ENCODE measurements around the gene GRHPR. TPM values are rescaled to one million over a fixed set of nuclear protein-coding genes. Genes with fewer than 3 reads are reported as not detected.
A peak's percentile ranks its signal among the peaks of the same experiment; 100 is the strongest.
"Not testable (repeated sequence)": the region's sequence is repeated elsewhere in the genome, so short reads cannot be mapped to it uniquely, and the experiment has no call there.

GRHPR gene
- polyA plus RNA-seq, 1 of the 3 experiments (the other 2 are of a cell fraction) = 206 TPM

DNA sequence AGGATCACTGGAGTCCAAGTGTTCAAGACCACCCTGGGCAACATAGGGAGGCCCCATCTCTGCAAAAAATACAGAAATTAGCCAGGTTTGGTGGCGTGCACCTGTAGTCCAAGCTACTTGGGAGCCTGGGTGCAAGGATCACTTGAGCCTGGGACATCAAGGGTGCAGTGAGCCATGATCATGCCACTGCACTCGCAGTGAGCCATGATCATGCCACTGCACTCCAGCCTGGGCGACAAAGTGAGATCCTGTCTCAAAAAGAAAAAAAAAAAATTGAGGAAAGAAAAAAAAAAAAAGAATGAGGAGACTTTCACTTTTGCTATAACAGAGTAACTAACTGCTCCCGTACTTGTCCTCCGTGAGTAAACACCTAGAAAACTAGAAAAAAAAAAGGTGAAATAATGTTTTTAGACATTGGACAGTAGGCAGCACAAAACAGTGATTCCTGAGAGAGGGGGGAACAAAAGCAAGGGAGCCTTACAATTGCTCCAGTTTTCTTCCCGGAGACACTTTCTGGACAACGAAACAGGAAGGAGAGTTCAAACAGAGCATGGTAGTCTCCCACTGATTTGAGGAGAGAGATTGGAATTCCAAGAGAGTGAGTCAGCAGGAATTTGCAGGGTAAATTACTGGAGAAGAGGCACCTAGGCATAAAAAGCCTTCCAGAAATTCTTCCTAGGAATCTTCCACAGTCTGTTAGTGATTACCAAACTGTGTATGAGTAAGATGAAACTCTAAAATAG is 49.6 kb downstream of the GRHPR start (continued):
- TF ChIP-seq, protein P1, sequence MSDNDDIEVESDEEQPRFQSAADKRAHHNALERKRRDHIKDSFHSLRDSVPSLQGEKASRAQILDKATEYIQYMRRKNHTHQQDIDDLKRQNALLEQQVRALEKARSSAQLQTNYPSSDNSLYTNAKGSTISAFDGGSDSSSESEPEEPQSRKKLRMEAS (IDR thresholded peaks at IDR 0.05; ENCODE audit: low read depth) = no peak; the same call in 1 of the 2 replicates
- no peak for TF ChIP-seq NRF1 (IDR thresholded peaks at IDR 0.05; ENCODE audit: low read depth, low read length)
- TF ChIP-seq, protein P2, sequence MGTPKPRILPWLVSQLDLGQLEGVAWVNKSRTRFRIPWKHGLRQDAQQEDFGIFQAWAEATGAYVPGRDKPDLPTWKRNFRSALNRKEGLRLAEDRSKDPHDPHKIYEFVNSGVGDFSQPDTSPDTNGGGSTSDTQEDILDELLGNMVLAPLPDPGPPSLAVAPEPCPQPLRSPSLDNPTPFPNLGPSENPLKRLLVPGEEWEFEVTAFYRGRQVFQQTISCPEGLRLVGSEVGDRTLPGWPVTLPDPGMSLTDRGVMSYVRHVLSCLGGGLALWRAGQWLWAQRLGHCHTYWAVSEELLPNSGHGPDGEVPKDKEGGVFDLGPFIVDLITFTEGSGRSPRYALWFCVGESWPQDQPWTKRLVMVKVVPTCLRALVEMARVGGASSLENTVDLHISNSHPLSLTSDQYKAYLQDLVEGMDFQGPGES (IDR thresholded peaks at IDR 0.05; ENCODE audit: low read depth, low read length) = no peak
- TF ChIP-seq TEAD4 (IDR thresholded peaks at IDR 0.05; ENCODE audit: borderline replicate concordance, insufficient read depth) = peak; percentile 95
- TF ChIP-seq, protein P3, sequence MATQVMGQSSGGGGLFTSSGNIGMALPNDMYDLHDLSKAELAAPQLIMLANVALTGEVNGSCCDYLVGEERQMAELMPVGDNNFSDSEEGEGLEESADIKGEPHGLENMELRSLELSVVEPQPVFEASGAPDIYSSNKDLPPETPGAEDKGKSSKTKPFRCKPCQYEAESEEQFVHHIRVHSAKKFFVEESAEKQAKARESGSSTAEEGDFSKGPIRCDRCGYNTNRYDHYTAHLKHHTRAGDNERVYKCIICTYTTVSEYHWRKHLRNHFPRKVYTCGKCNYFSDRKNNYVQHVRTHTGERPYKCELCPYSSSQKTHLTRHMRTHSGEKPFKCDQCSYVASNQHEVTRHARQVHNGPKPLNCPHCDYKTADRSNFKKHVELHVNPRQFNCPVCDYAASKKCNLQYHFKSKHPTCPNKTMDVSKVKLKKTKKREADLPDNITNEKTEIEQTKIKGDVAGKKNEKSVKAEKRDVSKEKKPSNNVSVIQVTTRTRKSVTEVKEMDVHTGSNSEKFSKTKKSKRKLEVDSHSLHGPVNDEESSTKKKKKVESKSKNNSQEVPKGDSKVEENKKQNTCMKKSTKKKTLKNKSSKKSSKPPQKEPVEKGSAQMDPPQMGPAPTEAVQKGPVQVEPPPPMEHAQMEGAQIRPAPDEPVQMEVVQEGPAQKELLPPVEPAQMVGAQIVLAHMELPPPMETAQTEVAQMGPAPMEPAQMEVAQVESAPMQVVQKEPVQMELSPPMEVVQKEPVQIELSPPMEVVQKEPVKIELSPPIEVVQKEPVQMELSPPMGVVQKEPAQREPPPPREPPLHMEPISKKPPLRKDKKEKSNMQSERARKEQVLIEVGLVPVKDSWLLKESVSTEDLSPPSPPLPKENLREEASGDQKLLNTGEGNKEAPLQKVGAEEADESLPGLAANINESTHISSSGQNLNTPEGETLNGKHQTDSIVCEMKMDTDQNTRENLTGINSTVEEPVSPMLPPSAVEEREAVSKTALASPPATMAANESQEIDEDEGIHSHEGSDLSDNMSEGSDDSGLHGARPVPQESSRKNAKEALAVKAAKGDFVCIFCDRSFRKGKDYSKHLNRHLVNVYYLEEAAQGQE (IDR thresholded peaks at IDR 0.05; ENCODE audit: low read depth, low read length) = peak; percentile 38; the same call in 1 of the 2 replicates
- no peak for TF ChIP-seq YY1 (IDR thresholded peaks at IDR 0.05; ENCODE audit: low read depth)

DNA sequence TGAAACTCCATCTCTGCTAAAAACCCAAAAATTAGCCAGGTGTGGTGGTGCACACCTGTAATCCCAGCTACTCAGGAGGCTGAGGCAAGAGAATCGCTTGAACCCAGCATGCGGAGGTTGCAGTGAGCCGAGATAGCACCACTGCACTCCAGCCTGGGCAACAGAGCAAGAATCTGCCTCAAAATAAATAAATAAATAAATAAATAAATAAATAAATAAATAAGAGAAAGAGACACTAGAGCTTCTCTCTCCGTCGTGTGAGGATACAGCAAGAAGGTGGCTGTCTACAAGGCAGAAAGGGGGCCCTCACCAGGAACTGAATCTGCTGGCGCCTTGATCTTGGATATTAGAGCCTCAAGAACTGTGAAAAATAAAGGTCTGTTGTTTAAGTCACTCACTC is 51.5 kb downstream of the GRHPR start:
- CTCF ChIA-PET; H3K79me2 ChIP-seq (ENCODE audit: insufficient read depth); H3K27me3 ChIP-seq (ENCODE audit: insufficient read depth); H3K27ac ChIP-seq (ENCODE audit: low read depth in 2 of 2, low read length in 1 of 2); H3K4me3 ChIP-seq (ENCODE audit: low read depth in 2 of 2, low read length in 1 of 2); H3K9ac ChIP-seq; DNase-seq; H2AFZ ChIP-seq (ENCODE audit: low read depth); POLR2A ChIA-PET; H3K4me1 ChIP-seq (ENCODE audit: control insufficient read depth in 1 of 2, insufficient read depth in 2 of 2, low read depth in 1 of 2, low read length in 1 of 2); H3K4me2 ChIP-seq; H3K36me3 ChIP-seq (replicated peaks in 1 of 2; ENCODE audit: control insufficient read depth in 1 of 2, insufficient read depth in 2 of 2, low read length in 1 of 2); H4K20me1 ChIP-seq (ENCODE audit: insufficient read depth); H3K9me3 ChIP-seq; H3K9me2 ChIP-seq: not testable (repeated sequence)
- 55% methylated on average over 6 of the region's 6 CpGs for WGBS (ENCODE audit: low lambda C conversion rate)
- peaks cover 26% of the 10 kb centered on the region for H3F3A ChIP-seq (replicated peaks; ENCODE audit: insufficient read depth)

DNA sequence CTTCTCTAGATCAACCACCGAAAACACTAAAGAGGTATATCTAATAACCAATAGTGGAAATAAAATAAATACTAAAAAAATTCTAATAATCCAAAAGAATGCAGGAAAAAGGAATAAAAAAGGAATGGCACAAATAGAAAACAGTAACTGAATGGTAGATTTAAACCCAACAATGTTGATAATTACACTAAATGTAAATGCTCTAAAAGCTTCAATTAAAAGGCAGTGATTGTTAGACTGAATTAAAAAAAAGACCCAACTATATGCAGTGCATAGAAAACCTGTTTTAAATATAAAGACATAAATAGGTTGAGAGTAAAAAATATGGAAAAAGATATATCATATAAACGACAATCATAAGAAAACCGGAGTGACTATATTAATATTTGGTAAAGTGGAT is 51.9 kb downstream of the GRHPR start:
- Histone ChIP-seq H3K9ac (no peak overlapping the region), H3F3A (replicated peaks; ENCODE audit: insufficient read depth) (peaks cover 26% of the 10 kb centered on the region), H2AFZ (ENCODE audit: low read depth) (no peak overlapping the region), H3K36me3 (replicated peaks in 1 of 2; ENCODE audit: control insufficient read depth in 1 of 2, insufficient read depth in 2 of 2, low read length in 1 of 2) (no peaks in the 10 kb centered on the region), H3K27ac (ENCODE audit: low read depth in 2 of 2, low read length in 1 of 2) (no peak overlapping the region), H3K4me1 (ENCODE audit: control insufficient read depth in 1 of 2, insufficient read depth in 2 of 2, low read depth in 1 of 2, low read length in 1 of 2) (no peaks in the 10 kb centered on the region), H3K4me2 (no peak overlapping the region), H3K27me3 (ENCODE audit: insufficient read depth) (no peaks in the 10 kb centered on the region), H3K79me2 (ENCODE audit: insufficient read depth) (no peaks in the 10 kb centered on the region), H3K9me3 (peaks cover 9% of the 10 kb centered on the region; the same call in 1 of the 2 replicates), H3K9me2 (no peaks in the 10 kb centered on the region), H3K4me3 (ENCODE audit: low read depth in 2 of 2, low read length in 1 of 2) (no peak overlapping the region), H4K20me1 (ENCODE audit: insufficient read depth) (no peaks in the 10 kb centered on the region)
- 33% methylated on average over 3 of the region's 3 CpGs for WGBS (ENCODE audit: low lambda C conversion rate)
- CTCF ChIA-PET = no interaction called here
- POLR2A ChIA-PET = no interaction called here
- DNase-seq = no peak
- TF ChIP-seq YY1 (IDR thresholded peaks at IDR 0.05; ENCODE audit: low read depth) = no peak
- TF ChIP-seq FOSL2 (IDR thresholded peaks at IDR 0.05; ENCODE audit: borderline replicate concordance, low read depth) = no peak

Measured in SK-N-SH (cell line).